Measurements from ENCODE around the gene PDE6H. TPM values are rescaled to one million over a fixed set of nuclear protein-coding genes. Genes with fewer than 3 reads are reported as not detected.
A peak's percentile ranks its signal among the peaks of the same experiment; 100 is the strongest.

PDE6H gene
- total RNA-seq, 2 donors from 2014 or later = not detected

GRCh38 chr12:14949631-14950030 lies 23.2 kb upstream of the PDE6H start:
- DNase-seq (ENCODE audit: low spot score) = no peak
- intact Hi-C loops (cut with DNase I) = no loop called here

GRCh38 chr12:14950421-14950820 lies 22.4 kb upstream of the PDE6H start:
- intact Hi-C loops (cut with DNase I) = no loop called here
- no peak for DNase-seq (ENCODE audit: low spot score)

GRCh38 chr12:14950982-14951746 lies 21.7 kb upstream of the PDE6H start:
- intact Hi-C loops (cut with DNase I) = no loop called here
- DNase-seq (ENCODE audit: low spot score) = no peak

GRCh38 chr12:14951851-14952250 lies 21.0 kb upstream of the PDE6H start:
- intact Hi-C loops (cut with DNase I) = no loop called here
- no peak for DNase-seq (ENCODE audit: low spot score)

- intact Hi-C loops (cut with DNase I) = no loop called here
- DNase-seq (ENCODE audit: low spot score) = no peak
Observed at GRCh38 chr12:14952299-14952921, 20.4 kb upstream of the PDE6H start.

GRCh38 chr12:14953752-14954151 lies 19.1 kb upstream of the PDE6H start:
- DNase-seq (ENCODE audit: low spot score) = no peak
- intact Hi-C loops (cut with DNase I) = no loop called here

- no peak for DNase-seq (ENCODE audit: low spot score)
- intact Hi-C loops (cut with DNase I) = no loop called here
Observed at GRCh38 chr12:14954269-14954668, 18.6 kb upstream of the PDE6H start.

- DNase-seq (ENCODE audit: low spot score) = no peak
- intact Hi-C loops (cut with DNase I) = no loop called here
Observed at GRCh38 chr12:14956024-14956891, 16.6 kb upstream of the PDE6H start.

GRCh38 chr12:14956905-14957304 lies 15.9 kb upstream of the PDE6H start:
- intact Hi-C loops (cut with DNase I) = no loop called here
- no peak for DNase-seq (ENCODE audit: low spot score)

GRCh38 chr12:14957551-14958168 lies 15.2 kb upstream of the PDE6H start:
- no peak for DNase-seq (ENCODE audit: low spot score)
- intact Hi-C loops (cut with DNase I) = no loop called here

GRCh38 chr12:14958361-14959125 lies 14.3 kb upstream of the PDE6H start:
- intact Hi-C loops (cut with DNase I) = no loop called here
- no peak for DNase-seq (ENCODE audit: low spot score)

- DNase-seq (ENCODE audit: low spot score) = no peak
- intact Hi-C loops (cut with DNase I) = no loop called here
Observed at GRCh38 chr12:14959126-14959440, 13.8 kb upstream of the PDE6H start.

- DNase-seq (ENCODE audit: low spot score) = no peak
- intact Hi-C loops (cut with DNase I) = no loop called here
Observed at GRCh38 chr12:14959463-14959862, 13.4 kb upstream of the PDE6H start.

- DNase-seq (ENCODE audit: low spot score) = no peak
- intact Hi-C loops (cut with DNase I) = no loop called here
Observed at GRCh38 chr12:14959916-14960496, 12.8 kb upstream of the PDE6H start.

GRCh38 chr12:14960548-14961465 lies 12.0 kb upstream of the PDE6H start:
- intact Hi-C loops (cut with DNase I) = no loop called here
- DNase-seq (ENCODE audit: low spot score) = peak; percentile 81

GRCh38 chr12:14961466-14962152 lies 11.2 kb upstream of the PDE6H start, which contains the start of gene ARHGDIB:
TSS of gene ARHGDIB (minus strand) at chr12:14961601. CDS start at chr12:14950712, 10,889 bp downstream.
- intact Hi-C loops (cut with DNase I) = no loop called here
- DNase-seq (ENCODE audit: low spot score) = no peak

GRCh38 chr12:14962153-14962539 lies 10.7 kb upstream of the PDE6H start:
- intact Hi-C loops (cut with DNase I) = no loop called here
- no peak for DNase-seq (ENCODE audit: low spot score)
